NOMO-1 treated with DMSO at 0.1 percent for 48 hours (cell line): ENCODE measurements around the gene SLC17A2.
A peak's percentile ranks its signal among the peaks of the same experiment; 100 is the strongest.

Experiments used
- DNase-seq: peaks from one replicate; lab custom pipeline; 2025; ENCODE audit not compliant: unreplicated experiment; lab: John Stamatoyannopoulos, UW

Gene SLC17A2

GRCh38 chr6:25888626-25889025 is 41.9 kb downstream of the SLC17A2 start:
- DNase-seq, result no peak

- no peak for DNase-seq
Measured at GRCh38 chr6:25886066-25886465, 44.4 kb downstream of the SLC17A2 start.

GRCh38 chr6:25883991-25884390 is 46.5 kb downstream of the SLC17A2 start:
- DNase-seq, result no peak

- DNase-seq, result no peak
Measured at GRCh38 chr6:25883536-25883935, 47.0 kb downstream of the SLC17A2 start.

GRCh38 chr6:25882051-25882496 is 48.4 kb downstream of the SLC17A2 start:
- peak; percentile 45 for DNase-seq

GRCh38 chr6:25880601-25881000 is 49.9 kb downstream of the SLC17A2 start:
- DNase-seq, result no peak

GRCh38 chr6:25878721-25879322 is 51.7 kb downstream of the SLC17A2 start:
- DNase-seq, result no peak

GRCh38 chr6:25875926-25876602 is 54.4 kb downstream of the SLC17A2 start:
- no peak for DNase-seq

- no peak for DNase-seq
Measured at GRCh38 chr6:25875563-25875905, 55.0 kb downstream of the SLC17A2 start.

GRCh38 chr6:25874822-25875562 is 55.5 kb downstream of the SLC17A2 start:
- no peak for DNase-seq

- DNase-seq, result no peak
Measured at GRCh38 chr6:25874118-25874517, 56.4 kb downstream of the SLC17A2 start, which contains the start of gene SLC17A3. Gene SLC17A3 (minus strand): TSS chr6:25874243. CDS start chr6:25868387, 5,856 bp downstream.

- DNase-seq, result no peak
Measured at GRCh38 chr6:25872814-25873213, 57.7 kb downstream of the SLC17A2 start.

GRCh38 chr6:25869840-25870239 is 60.7 kb downstream of the SLC17A2 start:
- no peak for DNase-seq

GRCh38 chr6:25868436-25869183 is 61.9 kb downstream of the SLC17A2 start:
- no peak for DNase-seq

- no peak for DNase-seq
Measured at GRCh38 chr6:25866011-25866410, 64.5 kb downstream of the SLC17A2 start.

- no peak for DNase-seq
Measured at GRCh38 chr6:25863360-25863759, 67.1 kb downstream of the SLC17A2 start.
